GM13977 (cell line): ENCODE data around the gene LRRFIP1.
"Not testable (repeated sequence)": the region's sequence is repeated elsewhere in the genome, so short reads cannot be mapped to it uniquely, and the experiment has no call there.

Experiments
- DNase-seq: peaks from one replicate; pipeline ENCODE4 v3.0.0; 2012; ENCODE audit warnings: low spot score
- CTCF ChIP-seq: IDR thresholded peaks from 2 replicates; pipeline ENCODE4 v1.5.1; 2012; ENCODE audit warnings: mild to moderate bottlenecking, control low read depth; ENCODE audit not compliant: insufficient read depth; ENCODE audit errors: extremely low read depth, missing control alignments
- in situ Hi-C: fragments of 300-500 bp; cut with MboI; formaldehyde crosslinking; loops from one replicate; pipeline ENCODE4 v1.12.0; 2022; ENCODE audit warnings: low sequenced_read_pairs, low pct_unique_long_range_greater_than_20kb, mixed read lengths, inconsistent platforms; ENCODE audit not compliant: unreplicated experiment

Gene LRRFIP1

GRCh38 chr2:237749002-237749401 lies 121.6 kb downstream of the LRRFIP1 start:
- in situ Hi-C loops, result no loop called here
- no peak for DNase-seq
- no peak for TF ChIP-seq CTCF

GRCh38 chr2:237749961-237750360 lies 122.6 kb downstream of the LRRFIP1 start:
- in situ Hi-C loops, result no loop called here
- DNase-seq, result no peak
- TF ChIP-seq CTCF, result no peak

GRCh38 chr2:237750441-237750840 lies 123.1 kb downstream of the LRRFIP1 start:
- DNase-seq, in situ Hi-C loops: not testable (repeated sequence)

GRCh38 chr2:237752761-237753165 lies 125.4 kb downstream of the LRRFIP1 start:
- peak; percentile 89 for DNase-seq
- in situ Hi-C loops, result no loop called here
- TF ChIP-seq CTCF, result no peak

GRCh38 chr2:237754182-237754581 lies 126.8 kb downstream of the LRRFIP1 start:
- DNase-seq, result no peak
- no peak for TF ChIP-seq CTCF
- in situ Hi-C loops, result no loop called here

- in situ Hi-C loops, result no loop called here
- no peak for DNase-seq
- no peak for TF ChIP-seq CTCF
These were observed 127.3 kb downstream of the LRRFIP1 start for GRCh38 chr2:237754626-237755248.

- DNase-seq, result no peak
- no peak for TF ChIP-seq CTCF
- in situ Hi-C loops, result no loop called here
These were observed 130.2 kb downstream of the LRRFIP1 start for GRCh38 chr2:237757616-237758015.
